Effector memory CD4-positive, alpha-beta T cell (primary cell): ENCODE measurements around the gene UMOD.
"Not testable (repeated sequence)": the region's sequence is repeated elsewhere in the genome, so short reads cannot be mapped to it uniquely, and the experiment has no call there.

ENCODE experiments used
- DNase-seq, 3 donors: peaks; one replicate each; pipeline ENCODE4 v3.0.0-alpha.2; 2020
- H3K27ac ChIP-seq: 2 replicates; pipeline ENCODE4 v1.7.0; 2013; ENCODE audit warnings: mild to moderate bottlenecking, low read length, moderate library complexity; ENCODE audit not compliant: insufficient read depth, poor library complexity, severe bottlenecking
- H3K27me3 ChIP-seq: replicated peaks from 2 replicates; pipeline ENCODE4 v1.7.0; 2013; ENCODE audit warnings: mild to moderate bottlenecking, low read length; ENCODE audit not compliant: insufficient read depth, control insufficient read depth, poor library complexity, severe bottlenecking
- H3K36me3 ChIP-seq: 2 replicates; pipeline ENCODE4 v1.7.0; 2013; ENCODE audit warnings: mild to moderate bottlenecking, low read length, moderate library complexity; ENCODE audit not compliant: control insufficient read depth, insufficient read depth
- H3K4me1 ChIP-seq: 2 replicates; pipeline ENCODE4 v1.7.0; 2013; ENCODE audit warnings: low read length, mild to moderate bottlenecking; ENCODE audit not compliant: control insufficient read depth, insufficient read depth, poor library complexity, severe bottlenecking
- H3K4me3 ChIP-seq: 2 replicates; pipeline ENCODE4 v1.7.0; 2013; ENCODE audit warnings: low read length, low read depth, mild to moderate bottlenecking; ENCODE audit not compliant: insufficient read depth, poor library complexity, severe bottlenecking
- H3K9me3 ChIP-seq: 2 replicates; pipeline ENCODE4 v1.7.0; 2013; ENCODE audit warnings: mild to moderate bottlenecking, low read length, moderate library complexity; ENCODE audit not compliant: control insufficient read depth

UMOD gene

GRCh38 chr16:20322696-20323095 lies 29.8 kb downstream of the UMOD start:
- no peak for DNase-seq
- no peaks in the 10 kb centered on the region for H3K4me1 ChIP-seq
- H3K36me3 ChIP-seq, result no peaks in the 10 kb centered on the region
- no peak overlapping the region for H3K4me3 ChIP-seq
- H3K27ac ChIP-seq, result no peak overlapping the region
- H3K9me3 ChIP-seq, result no peaks in the 10 kb centered on the region
- no peaks in the 10 kb centered on the region for H3K27me3 ChIP-seq

GRCh38 chr16:20321671-20322070 lies 30.8 kb downstream of the UMOD start:
- Histone ChIP-seq H3K36me3 (no peaks in the 10 kb centered on the region), H3K9me3 (no peaks in the 10 kb centered on the region), H3K27ac (no peak overlapping the region), H3K4me1 (no peaks in the 10 kb centered on the region), H3K4me3 (no peak overlapping the region), H3K27me3 (no peaks in the 10 kb centered on the region)
- DNase-seq, result no peak

- H3K27ac ChIP-seq, H3K4me1 ChIP-seq, DNase-seq, H3K4me3 ChIP-seq, H3K36me3 ChIP-seq, H3K27me3 ChIP-seq, H3K9me3 ChIP-seq: not testable (repeated sequence)
These were observed 31.5 kb downstream of the UMOD start for GRCh38 chr16:20321051-20321450.

GRCh38 chr16:20320592-20320991 lies 31.9 kb downstream of the UMOD start:
- H3K4me1 ChIP-seq, result no peaks in the 10 kb centered on the region
- H3K27ac ChIP-seq, result no peak overlapping the region
- no peak for DNase-seq
- H3K27me3 ChIP-seq, result no peaks in the 10 kb centered on the region
- H3K9me3 ChIP-seq, result no peaks in the 10 kb centered on the region
- H3K36me3 ChIP-seq, result no peaks in the 10 kb centered on the region
- no peak overlapping the region for H3K4me3 ChIP-seq

- Histone ChIP-seq H3K36me3 (no peaks in the 10 kb centered on the region), H3K4me3 (no peak overlapping the region), H3K27ac (no peak overlapping the region), H3K4me1 (no peaks in the 10 kb centered on the region), H3K9me3 (no peaks in the 10 kb centered on the region), H3K27me3 (no peaks in the 10 kb centered on the region)
- no peak for DNase-seq
These were observed 32.3 kb downstream of the UMOD start for GRCh38 chr16:20320178-20320577.

- Histone ChIP-seq H3K36me3 (no peaks in the 10 kb centered on the region), H3K4me3 (no peak overlapping the region), H3K27me3 (no peaks in the 10 kb centered on the region), H3K27ac (no peak overlapping the region), H3K9me3 (no peaks in the 10 kb centered on the region), H3K4me1 (no peaks in the 10 kb centered on the region)
- no peak for DNase-seq
These were observed 33.1 kb downstream of the UMOD start for GRCh38 chr16:20319406-20319805.

GRCh38 chr16:20318437-20318836 lies 34.1 kb downstream of the UMOD start:
- H3K4me1 ChIP-seq, result no peaks in the 10 kb centered on the region
- H3K9me3 ChIP-seq, result no peaks in the 10 kb centered on the region
- H3K4me3 ChIP-seq, result no peak overlapping the region
- no peak for DNase-seq
- no peaks in the 10 kb centered on the region for H3K36me3 ChIP-seq
- H3K27ac ChIP-seq, result no peak overlapping the region
- H3K27me3 ChIP-seq, result no peaks in the 10 kb centered on the region

- H3K9me3 ChIP-seq, result no peaks in the 10 kb centered on the region
- no peak overlapping the region for H3K4me3 ChIP-seq
- no peaks in the 10 kb centered on the region for H3K36me3 ChIP-seq
- H3K4me1 ChIP-seq, result no peaks in the 10 kb centered on the region
- H3K27ac ChIP-seq, result no peak overlapping the region
- no peak for DNase-seq
- no peaks in the 10 kb centered on the region for H3K27me3 ChIP-seq
These were observed 34.5 kb downstream of the UMOD start for GRCh38 chr16:20318006-20318405.

GRCh38 chr16:20317117-20317516 lies 35.4 kb downstream of the UMOD start:
- H3K36me3 ChIP-seq, result no peaks in the 10 kb centered on the region
- DNase-seq, result no peak
- no peaks in the 10 kb centered on the region for H3K4me1 ChIP-seq
- no peaks in the 10 kb centered on the region for H3K27me3 ChIP-seq
- H3K9me3 ChIP-seq, result no peaks in the 10 kb centered on the region
- no peak overlapping the region for H3K4me3 ChIP-seq
- no peak overlapping the region for H3K27ac ChIP-seq

GRCh38 chr16:20316715-20317114 lies 35.8 kb downstream of the UMOD start:
- no peaks in the 10 kb centered on the region for H3K9me3 ChIP-seq

GRCh38 chr16:20315764-20316163 lies 36.8 kb downstream of the UMOD start:
- no peak for DNase-seq
- H3K4me1 ChIP-seq, result no peaks in the 10 kb centered on the region
- no peaks in the 10 kb centered on the region for H3K36me3 ChIP-seq
- H3K27ac ChIP-seq, result no peak overlapping the region
- H3K4me3 ChIP-seq, result no peak overlapping the region
- no peaks in the 10 kb centered on the region for H3K9me3 ChIP-seq
- no peaks in the 10 kb centered on the region for H3K27me3 ChIP-seq

More at GRCh38 chr16:20316715-20317114, 35.8 kb downstream of the UMOD start:
- Histone ChIP-seq H3K27ac (no peak overlapping the region), H3K4me1 (no peaks in the 10 kb centered on the region), H3K27me3 (no peaks in the 10 kb centered on the region), H3K36me3 (no peaks in the 10 kb centered on the region), H3K4me3 (no peak overlapping the region)
- no peak for DNase-seq
